ENCODE measurements around the gene CDH12.
"Not testable (repeated sequence)": the region's sequence is repeated elsewhere in the genome, so short reads cannot be mapped to it uniquely, and the experiment has no call there.

Gene CDH12

GRCh38 chr5:22554475-22554874, 298.7 kb downstream of the CDH12 start:
- no peak for DNase-seq

- no peak for DNase-seq
Observed at GRCh38 chr5:22549876-22550671, 303.1 kb downstream of the CDH12 start.

GRCh38 chr5:22542340-22542739, 310.8 kb downstream of the CDH12 start:
- DNase-seq: peak; percentile 85

DNA sequence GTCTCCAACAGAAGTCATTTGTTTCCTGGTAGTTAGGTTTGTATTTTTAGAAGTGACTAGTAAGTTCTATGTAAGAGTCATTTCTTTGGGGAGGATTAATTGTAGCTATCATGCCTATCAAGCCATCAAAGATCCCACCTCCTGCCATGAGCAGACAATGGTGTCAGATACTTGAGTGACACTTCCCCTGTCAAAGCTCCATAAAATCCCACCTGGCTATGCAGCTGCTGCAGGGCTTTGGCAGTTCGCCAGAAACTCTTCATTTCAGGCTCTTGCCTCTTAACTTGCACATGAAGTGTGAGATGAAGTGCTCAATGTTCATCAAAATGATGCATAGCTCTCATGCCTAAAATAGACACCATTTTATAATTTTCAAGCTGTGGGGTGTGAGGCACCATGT, 312.1 kb downstream of the CDH12 start:
- DNase-seq: peak; percentile 99

GRCh38 chr5:22539762-22540161, 313.4 kb downstream of the CDH12 start:
- DNase-seq: no peak

GRCh38 chr5:22531986-22532385, 321.2 kb downstream of the CDH12 start:
- no peak for DNase-seq

GRCh38 chr5:22521521-22521920, 331.6 kb downstream of the CDH12 start:
- no peak for DNase-seq

DNA sequence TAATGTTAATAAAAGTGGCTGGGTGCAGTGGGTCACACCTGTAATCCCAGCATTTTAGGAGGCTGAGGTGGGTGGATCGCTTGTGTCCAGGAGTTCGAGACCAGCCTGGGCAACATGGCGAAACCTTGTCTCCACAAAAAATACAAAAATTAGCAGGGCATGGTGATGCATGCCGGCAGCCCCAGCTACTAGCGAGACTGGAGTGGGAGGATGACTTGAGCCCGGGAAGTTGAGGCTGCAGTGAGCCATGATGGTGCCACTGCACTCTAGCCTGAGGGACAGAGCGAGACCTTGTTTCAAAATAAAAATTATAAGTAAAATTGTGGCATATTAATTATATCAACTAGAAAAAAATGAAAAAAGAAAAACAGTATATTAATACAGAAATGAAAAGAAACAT, 336.6 kb downstream of the CDH12 start:
- not testable (repeated sequence) for DNase-seq

DNA sequence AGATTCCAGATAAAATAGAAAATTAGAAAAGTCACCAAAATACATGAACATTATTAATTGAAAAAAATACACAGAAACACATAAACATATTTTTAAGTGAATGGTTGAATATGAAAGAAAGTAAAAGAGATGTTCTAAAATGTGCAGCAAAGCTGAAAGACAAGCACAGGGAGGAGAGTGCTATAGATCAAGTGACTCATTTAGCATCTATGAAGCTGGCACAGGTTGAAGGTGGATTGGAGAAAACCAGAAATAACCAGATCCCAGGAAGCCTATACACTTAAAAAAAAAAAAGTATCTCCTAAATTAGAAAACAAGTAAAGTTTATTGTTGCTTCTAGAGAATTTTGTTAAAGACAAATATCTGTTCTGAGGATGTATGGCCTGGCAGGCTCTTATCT, 338.9 kb downstream of the CDH12 start:
- DNase-seq: no peak

DNA sequence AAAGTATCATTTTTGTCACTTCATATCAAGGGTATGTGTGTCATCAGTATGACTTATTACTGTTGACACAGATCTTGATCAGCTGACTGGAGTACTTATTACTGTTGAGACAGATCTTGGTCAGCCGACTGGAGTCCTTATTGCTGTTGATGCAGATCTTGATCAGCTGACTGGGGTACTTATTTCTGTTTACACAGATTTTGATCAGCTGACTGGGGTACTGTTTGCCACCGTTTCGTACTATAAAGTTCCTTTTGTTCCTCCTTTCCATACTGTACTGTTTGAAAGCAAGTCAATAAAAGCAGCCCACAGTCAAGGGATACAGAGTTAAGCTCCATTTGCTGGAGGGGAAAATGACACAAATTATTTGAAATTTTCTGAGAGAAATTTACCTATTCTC, 347.3 kb downstream of the CDH12 start:
- DNase-seq: no peak

DNA sequence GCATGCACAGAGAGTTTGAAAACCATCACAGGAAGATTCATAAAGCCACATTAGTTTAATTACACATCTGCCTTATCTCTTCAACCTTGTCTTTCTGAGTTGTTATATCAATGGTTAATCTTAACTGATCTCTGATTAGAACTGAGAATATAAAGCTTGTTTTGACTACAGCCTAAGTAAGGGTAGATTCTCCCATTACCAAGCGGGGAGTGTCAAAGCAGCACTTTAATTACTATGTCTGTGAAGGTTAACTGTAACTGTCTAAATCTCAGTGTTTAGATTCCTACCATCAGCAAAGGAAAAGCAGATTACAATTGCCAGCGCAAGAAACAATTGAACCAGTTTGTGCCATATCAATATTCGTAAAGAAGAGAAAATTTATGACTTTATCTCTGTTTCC, 348.7 kb downstream of the CDH12 start:
- no peak for DNase-seq

DNA sequence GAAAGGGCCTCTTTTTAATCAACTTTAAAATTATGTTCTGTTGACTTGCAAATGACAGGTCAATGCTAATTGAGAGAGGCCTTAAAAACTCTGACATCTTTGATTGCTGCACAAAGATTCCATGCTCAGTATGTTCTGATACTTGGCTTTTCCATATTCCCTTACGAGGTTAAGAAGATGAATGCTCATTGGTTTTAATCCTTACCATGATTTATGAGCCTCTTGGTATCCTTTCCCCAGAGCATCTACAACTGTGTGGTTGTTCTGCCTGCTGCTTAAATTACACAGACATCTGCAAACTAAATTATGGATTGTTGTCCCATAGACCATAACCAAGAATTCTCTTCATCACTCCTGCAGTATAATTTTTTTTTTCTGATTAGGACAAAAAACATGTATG, 352.6 kb downstream of the CDH12 start:
- DNase-seq: no peak

- DNase-seq: no peak
Observed at GRCh38 chr5:22496666-22497065, 356.5 kb downstream of the CDH12 start.

DNA sequence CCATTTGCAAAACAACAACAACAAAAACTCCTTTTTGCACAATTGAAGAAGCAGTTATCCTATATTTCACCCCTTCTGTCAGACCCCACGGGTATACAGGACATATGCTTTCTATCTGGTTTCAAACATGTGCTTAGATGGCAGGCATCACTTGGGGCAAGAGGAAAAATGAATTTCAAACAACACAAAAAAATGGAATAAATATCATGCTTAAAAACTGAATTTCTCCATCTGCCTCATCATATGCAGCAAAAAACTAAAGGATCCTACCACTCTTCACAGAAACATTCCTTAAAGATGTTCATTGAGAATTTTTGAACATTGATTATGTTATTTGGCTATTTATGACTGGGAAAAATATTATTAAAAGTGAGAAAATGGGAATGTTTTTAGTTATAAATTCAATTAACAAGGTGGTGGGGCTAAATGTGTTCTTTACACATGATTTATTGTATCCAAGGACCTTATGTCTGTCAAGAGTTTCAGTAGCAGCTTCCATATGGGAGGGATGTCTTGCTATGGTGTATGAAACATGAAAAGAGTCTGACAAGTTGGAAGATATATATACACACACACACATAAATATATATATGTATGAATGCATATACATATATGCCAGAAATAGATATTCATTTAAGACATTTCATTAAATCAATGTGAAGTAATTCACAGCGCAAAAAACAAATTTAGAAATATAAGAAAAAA, 358.0 kb downstream of the CDH12 start:
- DNase-seq: no peak

DNA sequence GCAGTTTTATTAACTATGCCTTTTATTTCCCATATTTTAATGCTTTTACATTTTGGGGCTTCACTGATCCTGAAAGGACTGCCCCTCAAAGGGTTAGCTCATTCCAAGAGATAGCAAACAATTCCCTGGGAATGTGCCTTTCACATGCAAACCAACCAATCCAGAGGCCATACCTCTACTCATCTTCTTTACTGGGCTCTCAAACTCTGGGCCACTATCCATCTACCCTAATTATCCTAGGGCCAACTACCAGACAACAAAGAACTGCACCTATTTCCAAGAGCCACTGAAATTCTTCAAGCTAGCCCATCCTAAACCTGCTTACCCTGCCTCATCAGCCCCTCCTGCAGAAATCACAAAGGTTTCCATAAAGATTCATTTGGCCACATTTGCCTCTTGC, 364.7 kb downstream of the CDH12 start:
- no peak for DNase-seq

DNA sequence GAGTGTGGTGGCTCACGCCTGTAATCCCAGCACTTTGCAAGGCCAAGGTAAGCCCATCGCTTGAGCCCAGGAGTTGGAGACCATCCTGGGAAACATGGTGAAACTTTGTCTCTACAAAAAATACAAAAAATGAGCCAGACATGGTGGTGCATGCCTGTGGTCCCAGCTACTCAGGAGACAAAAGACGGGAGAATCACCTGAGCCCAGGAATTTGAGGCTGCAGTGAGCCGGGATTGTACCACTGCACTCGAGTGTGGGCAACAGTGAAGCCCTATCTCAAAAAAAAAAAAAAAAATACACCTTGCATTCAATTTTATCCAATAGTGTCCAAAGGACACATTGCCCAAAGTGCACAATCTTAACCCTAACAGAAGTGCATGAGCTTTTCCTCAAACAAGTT, 372.8 kb downstream of the CDH12 start:
- DNase-seq: no peak

GRCh38 chr5:22473886-22474285, 379.3 kb downstream of the CDH12 start:
- no peak for DNase-seq

GRCh38 chr5:22471154-22471553, 382.0 kb downstream of the CDH12 start:
- no peak for DNase-seq

GRCh38 chr5:22470408-22470807, 382.7 kb downstream of the CDH12 start:
- no peak for DNase-seq

GRCh38 chr5:22465616-22466015, 387.5 kb downstream of the CDH12 start:
- DNase-seq: no peak

- no peak for DNase-seq
Observed at GRCh38 chr5:22465177-22465576, 388.0 kb downstream of the CDH12 start.

- DNase-seq: no peak
Observed at GRCh38 chr5:22460189-22460588, 393.0 kb downstream of the CDH12 start.

DNA sequence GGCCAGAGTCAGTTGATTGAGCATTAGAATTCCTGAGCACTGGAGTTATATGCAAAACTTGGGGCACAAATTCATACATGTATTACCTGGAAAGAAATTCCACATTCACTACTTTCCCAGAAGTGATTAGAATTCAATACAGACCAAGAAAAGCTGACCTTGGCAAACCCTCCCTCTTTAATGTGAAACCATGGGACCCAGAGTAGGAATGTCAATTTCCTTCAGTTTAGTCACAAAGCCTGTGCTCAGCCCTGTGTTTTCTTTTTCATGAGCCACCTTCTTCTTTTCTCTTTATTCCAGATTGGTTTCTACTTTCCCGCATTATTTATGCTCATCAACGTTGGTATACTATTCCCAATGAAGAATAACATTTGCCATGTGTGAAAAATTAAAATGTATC, 420.2 kb downstream of the CDH12 start:
- no peak for DNase-seq

GRCh38 chr5:22431840-22432239, 421.3 kb downstream of the CDH12 start:
- DNase-seq: no peak

- no peak for DNase-seq
Observed at GRCh38 chr5:22431406-22431805, 421.7 kb downstream of the CDH12 start.

Measured in NCI-H1417 treated with DMSO at 0.1 percent for 48 hours (cell line).